H1 (cell line): Measurements from ENCODE around the gene ATG4D. TPM values are rescaled to one million over a fixed set of nuclear protein-coding genes. Genes with fewer than 3 reads are reported as not detected.

Experiments used
- CTCF ChIA-PET: fragments of 300-600 bp; sonication (Branson Sonifier 250); formaldehyde crosslinking; loops from one replicate; lab custom pipeline; 2021; ENCODE audit not compliant: partially characterized antibody; lab: Charles Lee
- POLR2A ChIA-PET: fragments of 300-600 bp; sonication (Branson Sonifier 250); formaldehyde crosslinking; loops from one replicate; lab custom pipeline; 2021; ENCODE audit warnings: inconsistent platforms; ENCODE audit not compliant: partially characterized antibody; lab: Charles Lee
- DNase-seq, 2 experiments: peaks; one replicate each; pipeline versions ENCODE4 v3.0.0 to v3.0.0-alpha.2; 2010 to 2022; ENCODE audit warnings: low spot score in 2 of 2, low read depth in 1 of 2, mixed read lengths in 1 of 2
- FAIRE-seq: peaks from 2 replicates; lab custom pipeline; 2011; peaks lifted over from hg19 to GRCh38; lab: Jason Lieb, UNC
- H2AFZ ChIP-seq: 2 replicates; pipeline ENCODE4 v1.8.1; 2012; ENCODE audit warnings: low read length, inconsistent platforms
- H2AK5ac ChIP-seq: 2 replicates; pipeline ENCODE4 v1.6.1; 2013; ENCODE audit warnings: low read depth, low read length
- H2BK120ac ChIP-seq: replicated peaks from 2 replicates; pipeline ENCODE3; 2013; ENCODE audit warnings: low read depth, low read length, inconsistent platforms
- H2BK12ac ChIP-seq: 2 replicates; pipeline ENCODE4 v1.6.1; 2013; ENCODE audit warnings: low read depth, low read length
- H2BK15ac ChIP-seq: 2 replicates; pipeline ENCODE4 v1.6.1; 2013; ENCODE audit warnings: low read length
- H2BK20ac ChIP-seq: 2 replicates; pipeline ENCODE4 v1.6.1; 2013; ENCODE audit warnings: low read length
- H2BK5ac ChIP-seq: 2 replicates; pipeline ENCODE4 v1.6.1; 2013; ENCODE audit warnings: low read depth, low read length
- H3K14ac ChIP-seq: 2 replicates; pipeline ENCODE4 v1.6.1; 2013; ENCODE audit warnings: inconsistent platforms; ENCODE audit not compliant: insufficient read length
- H3K18ac ChIP-seq: 2 replicates; pipeline ENCODE4 v1.6.1; 2013; ENCODE audit warnings: low read length; ENCODE audit errors: extremely low read depth
- H3K23ac ChIP-seq: 2 replicates; pipeline ENCODE4 v1.6.1; 2013; ENCODE audit warnings: inconsistent platforms; ENCODE audit not compliant: insufficient read length
- H3K23me2 ChIP-seq: 2 replicates; pipeline ENCODE4 v1.6.1; 2013; ENCODE audit warnings: low read depth, low read length
- H3K27ac ChIP-seq: 2 replicates; pipeline ENCODE4 v1.6.1; 2011; ENCODE audit warnings: low read depth, low read length, inconsistent platforms
- H3K27me3 ChIP-seq, 4 experiments: replicated peaks in 1 of 4; 1 replicate in 1 of 4; 2 replicates in 3 of 4; pipeline versions ENCODE4 v1.6.1 to v1.8.1; 2011 to 2013; ENCODE audit warnings: low read length in 3 of 4, mild to moderate bottlenecking in 3 of 4, inconsistent platforms in 2 of 4, mixed read lengths in 2 of 4, moderate library complexity in 1 of 4; ENCODE audit not compliant: control insufficient read depth in 3 of 4, insufficient read depth in 3 of 4; ENCODE audit errors: extremely low read depth in 1 of 4
- H3K36me3 ChIP-seq, 4 experiments: 2 replicates each; pipeline versions ENCODE4 v1.6.1 to v1.8.1; 2011 to 2013; ENCODE audit warnings: mild to moderate bottlenecking in 4 of 4, low read length in 3 of 4, moderate library complexity in 2 of 4, control low read depth in 1 of 4, inconsistent platforms in 1 of 4; ENCODE audit not compliant: insufficient read depth in 4 of 4, control insufficient read depth in 2 of 4
- H3K4ac ChIP-seq: replicated peaks from 2 replicates; pipeline ENCODE3; 2013; ENCODE audit warnings: low read length, low read depth, mixed read lengths, inconsistent platforms; ENCODE audit not compliant: insufficient read length
- H3K4me1 ChIP-seq, 4 experiments: replicated peaks in 1 of 4; 1 replicate in 1 of 4; 2 replicates in 3 of 4; pipeline versions ENCODE4 v1.6.1 to v1.8.1; 2011 to 2013; ENCODE audit warnings: low read length in 3 of 4, inconsistent platforms in 2 of 4, mixed read lengths in 1 of 4; ENCODE audit not compliant: insufficient read depth in 4 of 4, control insufficient read depth in 3 of 4
- H3K4me2 ChIP-seq, 2 experiments: 2 replicates each; pipeline versions ENCODE4 v1.6.1 to v1.8.1; 2011 to 2013; ENCODE audit warnings: low read depth in 2 of 2, low read length in 2 of 2, control low read depth in 1 of 2, inconsistent platforms in 1 of 2, mild to moderate bottlenecking in 1 of 2; ENCODE audit not compliant: insufficient read depth in 1 of 2
- H3K4me3 ChIP-seq, 4 experiments: fragments of 200-600, 300-600 bp in 1 of 4; sonication (generic), shearing (Covaris generic), sonication (Bioruptor Twin) in 1 of 4; 2 replicates each; pipeline versions ENCODE4 v1.5.1 to v1.8.1; 2011 to 2016; ENCODE audit warnings: low read length in 4 of 4, low read depth in 3 of 4, control low read depth in 2 of 4, inconsistent platforms in 2 of 4, mild to moderate bottlenecking in 2 of 4, mixed read lengths in 1 of 4, moderate library complexity in 1 of 4; ENCODE audit not compliant: insufficient read depth in 2 of 4; ENCODE audit errors: extremely low read depth in 1 of 4
- H3K56ac ChIP-seq: replicated peaks from 2 replicates; pipeline ENCODE3; 2013; ENCODE audit warnings: low read depth, mild to moderate bottlenecking, mixed read lengths, low read length, inconsistent platforms; ENCODE audit not compliant: insufficient read length
- H3K79me1 ChIP-seq: 2 replicates; pipeline ENCODE4 v1.6.1; 2013; ENCODE audit warnings: low read depth, low read length, control low read depth
- H3K79me2 ChIP-seq, 2 experiments: 2 replicates each; pipeline versions ENCODE4 v1.6.1 to v1.8.1; 2012 to 2013; ENCODE audit warnings: low read length in 2 of 2, mild to moderate bottlenecking in 2 of 2, inconsistent platforms in 1 of 2; ENCODE audit not compliant: insufficient read depth in 2 of 2, control insufficient read depth in 1 of 2
- H3K9ac ChIP-seq, 4 experiments: replicated peaks in 1 of 4; 1 replicate in 1 of 4; 2 replicates in 3 of 4; pipeline versions ENCODE4 v1.6.1 to v1.8.1; 2011 to 2013; ENCODE audit warnings: low read depth in 3 of 4, low read length in 3 of 4, control low read depth in 2 of 4, mild to moderate bottlenecking in 2 of 4, moderate library complexity in 2 of 4, inconsistent platforms in 1 of 4; ENCODE audit errors: extremely low read depth in 1 of 4
- H3K9me3 ChIP-seq, 2 experiments: 2 replicates each; pipeline versions ENCODE4 v1.6.1 to v1.8.1; 2012 to 2013; ENCODE audit warnings: mild to moderate bottlenecking in 2 of 2, moderate library complexity in 2 of 2, control low read depth in 1 of 2, inconsistent platforms in 1 of 2, low read depth in 1 of 2, low read length in 1 of 2, mixed read lengths in 1 of 2; ENCODE audit not compliant: insufficient read depth in 2 of 2
- H4K20me1 ChIP-seq, 2 experiments: replicated peaks in 1 of 2; 2 replicates each; pipeline versions ENCODE3 to v1.8.1; 2011 to 2013; ENCODE audit warnings: inconsistent platforms in 2 of 2, low read length in 2 of 2, mild to moderate bottlenecking in 1 of 2; ENCODE audit not compliant: insufficient read depth in 2 of 2, control insufficient read depth in 1 of 2
- H4K5ac ChIP-seq: 2 replicates; pipeline ENCODE4 v1.6.1; 2013; ENCODE audit warnings: low read length, low read depth, mixed read lengths, inconsistent platforms; ENCODE audit not compliant: insufficient read length
- H4K8ac ChIP-seq: 2 replicates; pipeline ENCODE4 v1.8.0; 2013; ENCODE audit warnings: mild to moderate bottlenecking, moderate library complexity, low read length, inconsistent platforms; ENCODE audit not compliant: insufficient read depth; ENCODE audit errors: extremely low read depth
- H4K91ac ChIP-seq: replicated peaks from 2 replicates; pipeline ENCODE3; 2013; ENCODE audit warnings: low read length, mixed read lengths, inconsistent platforms; ENCODE audit not compliant: insufficient read length
- CTBP2 ChIP-seq: IDR thresholded peaks from 2 replicates; pipeline ENCODE4 v1.7.0; 2011; ENCODE audit warnings: borderline replicate concordance, mild to moderate bottlenecking, moderate library complexity, mixed read lengths, low read length; ENCODE audit not compliant: insufficient read depth, insufficient read length
- CTCF ChIP-seq, 3 experiments: IDR thresholded peaks; 1 replicate in 2 of 3; 2 replicates in 1 of 3; pipeline versions ENCODE4 v1.5.1 to v1.6.1; 2011; ENCODE audit warnings: low read length in 3 of 3, mild to moderate bottlenecking in 3 of 3, inconsistent platforms in 2 of 3, low read depth in 1 of 3, moderate library complexity in 1 of 3; ENCODE audit not compliant: insufficient read depth in 1 of 3; ENCODE audit errors: control extremely low read depth in 1 of 3
- E2F6 ChIP-seq: IDR thresholded peaks from 2 replicates; pipeline ENCODE4 v1.6.1; 2012; ENCODE audit warnings: inconsistent platforms
- JUN ChIP-seq: IDR thresholded peaks from 2 replicates; pipeline ENCODE4 v1.6.1; 2011; ENCODE audit warnings: low read depth, mild to moderate bottlenecking, improper control_type of control experiment, low read length
- MAFK ChIP-seq: IDR thresholded peaks from 2 replicates; pipeline ENCODE4 v1.6.1; 2012; ENCODE audit warnings: low read depth, mild to moderate bottlenecking, improper control_type of control experiment, low read length
- POLR2AphosphoS5 ChIP-seq: IDR thresholded peaks from 2 replicates; pipeline ENCODE4 v1.6.1; 2011; ENCODE audit warnings: low read depth, low read length
- RBBP5 ChIP-seq: IDR thresholded peaks from 2 replicates; pipeline ENCODE4 v1.7.1; 2012; ENCODE audit warnings: low read depth, mild to moderate bottlenecking, inconsistent platforms, low read length, moderate library complexity, borderline replicate concordance
- SP2 ChIP-seq: IDR thresholded peaks from 2 replicates; pipeline ENCODE4 v1.6.1; 2012; ENCODE audit warnings: mild to moderate bottlenecking, low read length, inconsistent platforms
- SRF ChIP-seq: IDR thresholded peaks from 2 replicates; pipeline ENCODE4 v1.6.1; 2011; ENCODE audit warnings: mild to moderate bottlenecking, low read depth, low read length, moderate library complexity
- SUZ12 ChIP-seq: fragments of 200-600 bp; sonication (generic); IDR thresholded peaks from 2 replicates; pipeline ENCODE4 v1.6.1; 2012; ENCODE audit warnings: mild to moderate bottlenecking, inconsistent platforms, low read length, moderate library complexity, mixed read lengths
- TCF12 ChIP-seq: IDR thresholded peaks from 2 replicates; pipeline ENCODE4 v1.6.1; 2011; ENCODE audit warnings: low read depth, mild to moderate bottlenecking, low read length
- WGBS, 2 experiments: shearing (Covaris generic) in 1 of 2; methylation state at CpG; one replicate each; pipeline versions ENCODE4 v1.1.6 to v1.1.7; 2013 to 2015; ENCODE audit warnings: low lambda C conversion rate in 2 of 2, mixed read lengths in 2 of 2, inconsistent platforms in 1 of 2, low coverage in 1 of 2, missing lambda C conversion rate in 1 of 2; ENCODE audit not compliant: insufficient replicate concordance in 2 of 2, insufficient coverage in 1 of 2, insufficient read length in 1 of 2; ENCODE audit errors: extremely low coverage in 1 of 2, missing lambda C conversion rate in 1 of 2; 5-methylcytosine and 5-hydroxymethylcytosine counted together
- polyA plus RNA-seq, 7 experiments: library from polyadenylated mRNA; depleted of rRNA in 3 of 7; stranded (reverse) in 5 of 7; unstranded in 2 of 7; fragments of >200 nt in 5 of 7; fragments of 200-250 nt in 2 of 7; gene quantifications; 1 replicate in 5 of 7; 2 replicates in 1 of 7; 4 replicates in 1 of 7; pipeline versions ENCODE4 v1.2.1 to v1.2.3, GENCODE V29; 2011 to 2013; ENCODE audit warnings: missing spikeins in 2 of 7, mixed read lengths in 2 of 7
- total RNA-seq: library from RNA; stranded (reverse); fragmentation: NEBNext Ultra II Directional; extraction: Animal tissue kit (Norgen Biotek cat#: 25700); gene quantifications from 2 replicates; pipeline ENCODE4 v1.2.1, GENCODE V29; 2021

ATG4D gene
- total and polyA plus RNA-seq, 2 of the 8 experiments (the other 6 are each of a cell fraction or from before 2014, with no cell fraction given) = 39.6 to 43.7 TPM

GRCh38 chr19:10549733-10550132 is 6.0 kb downstream of the ATG4D start:
- Histone ChIP-seq H3K4me2 (no peak overlapping the region), H3K4me3 (no peak overlapping the region), H2BK120ac (no peak overlapping the region), H2BK12ac (no peak overlapping the region), H4K20me1 (peaks cover 6 to 16% of the 10 kb centered on the region in 2 experiments), H3K4ac (no peak overlapping the region), H2BK20ac (no peak overlapping the region), H3K9ac (no peak overlapping the region), H2AK5ac (no peak overlapping the region), H2BK5ac (no peak overlapping the region), H2BK15ac (no peak overlapping the region), H3K14ac (no peak overlapping the region), H3K79me1 (peaks cover 5% of the 10 kb centered on the region), H3K79me2 (peaks cover 0 to 9% of the 10 kb centered on the region in 2 experiments; a peak in 2 of 4 replicates), H3K23ac (no peak overlapping the region), H4K5ac (no peak overlapping the region), H4K91ac (no peak overlapping the region), H3K36me3 (peaks cover 9 to 44% (median 36%) of the 10 kb centered on the region in 4 experiments; a peak in 7 of 8 replicates), H3K56ac (no peak overlapping the region), H3K27ac (no peak overlapping the region), H2AFZ (no peak overlapping the region), H3K9me3 (no peaks in the 10 kb centered on the region), H4K8ac (no peak overlapping the region), H3K18ac (no peak overlapping the region), H3K4me1 (peaks cover 0 to under 1% (median 0%) of the 10 kb centered on the region in 4 experiments; a peak in 2 of 7 replicates), H3K23me2 (no peaks in the 10 kb centered on the region), H3K27me3 (no peaks in the 10 kb centered on the region)
- WGBS, 2 experiments = 98% methylated on average over 7 of the region's 7 CpGs; no CpG with 5 or more reads in 1 of the 2 experiments
- CTCF ChIA-PET = interaction anchor here (1.2 to 2.3 kb wide), 2 partner anchors 12 to 38 kb away, joined by 3 to 9 read pairs; no protein-coding TSS in a partner anchor
- no peak for DNase-seq
- POLR2A ChIA-PET = no interaction called here
- FAIRE-seq = no peak
- TF ChIP-seq MAFK (no peak), SP2 (no peak), SUZ12 (no peak), SRF (no peak), TCF12 (no peak), JUN (no peak), CTCF (IDR thresholded peaks at IDR 0.05; ENCODE audit: control extremely low read depth in 1 of 3, insufficient read depth in 1 of 3, low read depth in 1 of 3, low read length in 3 of 3) (no peak), CTBP2 (no peak), POLR2AphosphoS5 (no peak), E2F6 (no peak), RBBP5 (no peak)
